Measurements from ENCODE around the gene HS2ST1. TPM values are rescaled to one million over a fixed set of nuclear protein-coding genes. Genes with fewer than 3 reads are reported as not detected.
"Not testable (repeated sequence)": the region's sequence is repeated elsewhere in the genome, so short reads cannot be mapped to it uniquely, and the experiment has no call there.

The HS2ST1 gene
- polyA plus RNA-seq, 4 donors = 4.1 to 37.8 (median 7.5) TPM

DNA sequence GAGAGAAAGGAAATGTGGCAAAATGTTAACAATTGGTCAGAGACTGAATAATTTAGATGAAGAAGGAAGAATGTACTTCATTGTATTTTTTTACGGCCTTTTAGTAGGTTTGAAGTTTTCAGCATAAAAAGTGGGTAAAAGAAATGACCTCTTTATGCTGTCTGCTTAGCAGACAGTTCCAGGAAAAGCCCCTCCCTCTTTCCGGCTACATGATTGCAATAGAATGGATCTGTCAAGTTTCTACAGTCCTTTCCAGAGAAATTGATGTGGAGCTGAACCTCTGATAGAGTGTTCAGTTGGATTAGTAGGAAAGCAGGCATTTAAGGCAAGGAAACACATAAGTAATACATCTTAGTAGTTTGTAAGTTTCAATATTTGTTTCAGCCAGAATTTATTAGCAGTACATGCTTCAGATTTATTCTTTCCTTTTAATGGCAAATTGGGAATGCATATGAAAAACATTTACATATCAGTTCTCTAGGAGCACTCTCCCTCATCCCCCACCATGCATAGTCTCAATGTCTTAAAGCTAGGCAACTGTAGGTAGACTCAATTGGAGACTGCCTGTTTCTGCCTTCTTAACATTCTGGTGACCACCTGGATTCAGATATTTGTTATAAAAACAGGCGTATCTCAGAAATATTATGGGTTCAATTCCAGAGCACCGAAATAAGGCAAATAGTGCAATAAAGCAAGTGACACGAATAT is 36.4 kb downstream of the HS2ST1 start:
- WGBS, 3 donors = 84 to 88% (median 85%) methylated on average over 5 of the region's 5 CpGs
- H3K4me1 ChIP-seq (ENCODE audit: control insufficient read depth in 3 of 3, insufficient read depth in 2 of 3, low read depth in 1 of 3, low read length in 2 of 3) = no peaks in the 10 kb centered on the region
- no peaks in the 10 kb centered on the region for H3K9me3 ChIP-seq (ENCODE audit: control insufficient read depth in 2 of 2, insufficient read depth in 1 of 2, low read depth in 1 of 2, low read length in 1 of 2)
- no peak for FAIRE-seq
- H3K27me3 ChIP-seq (ENCODE audit: control insufficient read depth in 3 of 3, insufficient read depth in 3 of 3, low read length in 3 of 3) = no peaks in the 10 kb centered on the region
- no peak overlapping the region for H3K4me3 ChIP-seq (ENCODE audit: low read depth in 1 of 3, low read length in 3 of 3)
- no peaks in the 10 kb centered on the region for H3K36me3 ChIP-seq (ENCODE audit: control insufficient read depth in 3 of 3, insufficient read depth in 2 of 3, low read depth in 1 of 3, low read length in 3 of 3)
- DNase-seq = no peak
- H3K27ac ChIP-seq (ENCODE audit: low read depth in 1 of 3, low read length in 2 of 3) = no peak overlapping the region

DNA sequence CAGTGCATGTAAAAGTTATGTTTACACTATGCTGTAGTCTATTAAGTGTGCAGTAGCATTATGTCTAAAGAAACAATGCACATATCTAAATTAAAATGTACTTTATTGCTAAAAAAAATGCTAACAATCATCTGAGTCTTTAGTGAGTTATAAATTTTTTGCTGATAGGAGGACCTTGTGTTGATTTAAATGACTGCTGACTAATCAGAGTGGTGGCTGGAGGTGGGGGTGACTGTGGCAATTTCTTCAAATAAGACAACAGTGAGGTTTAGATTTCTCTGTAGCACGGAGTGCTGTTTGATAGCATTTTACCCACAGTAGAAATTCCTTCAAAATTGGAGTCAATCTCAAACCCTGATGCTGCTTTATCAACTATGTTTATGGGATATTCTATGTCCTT is 37.0 kb downstream of the HS2ST1 start:
- H3K4me1 ChIP-seq (ENCODE audit: control insufficient read depth in 3 of 3, insufficient read depth in 2 of 3, low read depth in 1 of 3, low read length in 2 of 3) = no peaks in the 10 kb centered on the region
- no peaks in the 10 kb centered on the region for H3K27me3 ChIP-seq (ENCODE audit: control insufficient read depth in 3 of 3, insufficient read depth in 3 of 3, low read length in 3 of 3)
- no peak overlapping the region for H3K27ac ChIP-seq (ENCODE audit: low read depth in 1 of 3, low read length in 2 of 3)
- DNase-seq = no peak
- no peaks in the 10 kb centered on the region for H3K36me3 ChIP-seq (ENCODE audit: control insufficient read depth in 3 of 3, insufficient read depth in 2 of 3, low read depth in 1 of 3, low read length in 3 of 3)
- no peaks in the 10 kb centered on the region for H3K9me3 ChIP-seq (ENCODE audit: control insufficient read depth in 2 of 2, insufficient read depth in 1 of 2, low read depth in 1 of 2, low read length in 1 of 2)
- FAIRE-seq = no peak
- WGBS, 3 donors = 83 to 91% (median 89%) methylated on average over 1 of the region's 1 CpG
- H3K4me3 ChIP-seq (ENCODE audit: low read depth in 1 of 3, low read length in 3 of 3) = no peak overlapping the region

DNA sequence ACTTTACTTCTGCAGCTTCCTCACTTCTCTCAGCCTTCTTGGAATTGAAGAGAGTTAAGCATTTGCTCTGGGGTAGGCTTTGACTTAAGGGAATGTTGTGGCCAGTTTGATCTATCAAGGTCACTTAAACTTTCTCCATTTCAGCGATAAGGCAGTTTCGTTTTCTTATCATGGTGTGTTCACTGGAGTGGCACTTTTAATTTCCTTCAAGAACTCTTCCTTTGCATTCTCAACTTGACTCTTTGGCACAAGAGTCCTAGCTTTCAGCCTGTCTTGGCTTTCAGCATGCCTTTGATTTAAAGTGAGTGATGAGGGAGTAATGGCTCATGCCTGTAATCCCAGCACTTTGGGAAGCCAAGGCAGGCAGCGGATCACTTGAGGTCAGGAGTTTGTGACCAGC is 38.7 kb downstream of the HS2ST1 start:
- FAIRE-seq (no peak), DNase-seq (peak in 1 of 2 donors; percentile 31)
- Histone ChIP-seq H3K27me3 (ENCODE audit: control insufficient read depth in 3 of 3, insufficient read depth in 3 of 3, low read length in 3 of 3) (no peaks in the 10 kb centered on the region), H3K9me3 (ENCODE audit: control insufficient read depth in 2 of 2, insufficient read depth in 1 of 2, low read depth in 1 of 2, low read length in 1 of 2) (no peaks in the 10 kb centered on the region), H3K4me3 (ENCODE audit: low read depth in 1 of 3, low read length in 3 of 3) (no peak overlapping the region), H3K36me3 (ENCODE audit: control insufficient read depth in 3 of 3, insufficient read depth in 2 of 3, low read depth in 1 of 3, low read length in 3 of 3) (no peaks in the 10 kb centered on the region), H3K4me1 (ENCODE audit: control insufficient read depth in 3 of 3, insufficient read depth in 2 of 3, low read depth in 1 of 3, low read length in 2 of 3) (no peaks in the 10 kb centered on the region), H3K27ac (ENCODE audit: low read depth in 1 of 3, low read length in 2 of 3) (no peak overlapping the region)
- WGBS, 3 donors = 53 to 70% (median 57%) methylated on average over 3 of the region's 3 CpGs

DNA sequence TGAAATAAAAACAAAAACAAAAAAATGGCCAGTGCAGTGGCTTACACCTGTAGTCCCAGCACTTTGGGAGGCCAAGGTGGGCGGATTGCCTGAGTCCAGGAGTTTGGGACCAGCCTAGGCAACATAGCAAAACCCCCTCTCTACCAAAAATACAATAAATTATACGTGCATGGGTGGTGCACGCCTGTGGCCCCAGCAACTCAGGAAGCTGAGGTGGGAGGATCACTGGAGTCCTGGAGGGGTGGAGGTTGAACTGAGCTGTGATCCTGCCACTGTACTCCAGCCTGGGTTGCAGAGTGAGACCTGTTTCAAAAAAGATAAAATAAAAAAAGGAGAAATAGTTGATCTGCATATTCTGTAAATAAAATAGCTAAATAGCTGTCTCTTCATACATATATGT is 41.2 kb downstream of the HS2ST1 start:
- no peaks in the 10 kb centered on the region for H3K4me1 ChIP-seq (ENCODE audit: control insufficient read depth in 3 of 3, insufficient read depth in 2 of 3, low read depth in 1 of 3, low read length in 2 of 3)
- no peaks in the 10 kb centered on the region for H3K27me3 ChIP-seq (ENCODE audit: control insufficient read depth in 3 of 3, insufficient read depth in 3 of 3, low read length in 3 of 3)
- H3K4me3 ChIP-seq (ENCODE audit: low read depth in 1 of 3, low read length in 3 of 3) = no peak overlapping the region
- no peaks in the 10 kb centered on the region for H3K9me3 ChIP-seq (ENCODE audit: control insufficient read depth in 2 of 2, insufficient read depth in 1 of 2, low read depth in 1 of 2, low read length in 1 of 2)
- DNase-seq = no peak
- FAIRE-seq = no peak
- 84 to 94% (median 88%) methylated on average over 3 of the region's 3 CpGs for WGBS, 3 donors
- no peak overlapping the region for H3K27ac ChIP-seq (ENCODE audit: low read depth in 1 of 3, low read length in 2 of 3)
- H3K36me3 ChIP-seq (ENCODE audit: control insufficient read depth in 3 of 3, insufficient read depth in 2 of 3, low read depth in 1 of 3, low read length in 3 of 3) = no peaks in the 10 kb centered on the region

DNA sequence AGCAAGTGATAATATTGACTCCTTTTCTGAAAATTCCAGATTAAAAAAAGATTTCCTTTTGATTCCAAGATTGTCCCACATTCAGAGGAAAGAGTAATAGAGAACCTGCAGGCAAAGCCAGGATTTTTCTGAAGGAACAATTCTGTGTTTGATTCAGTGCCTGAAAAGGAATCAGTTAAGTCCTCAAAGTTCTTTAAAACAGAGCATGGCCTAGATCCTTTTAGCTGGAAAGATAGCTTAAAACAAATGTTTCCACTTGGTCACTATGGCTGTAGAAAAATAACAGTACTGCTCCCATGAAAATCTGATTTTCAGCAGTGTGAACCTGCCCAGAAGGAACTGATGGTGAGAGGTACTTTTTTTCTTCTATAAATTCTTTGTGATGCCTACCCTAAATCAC is 41.8 kb downstream of the HS2ST1 start:
- Histone ChIP-seq H3K4me3 (ENCODE audit: low read depth in 1 of 3, low read length in 3 of 3) (no peak overlapping the region), H3K27me3 (ENCODE audit: control insufficient read depth in 3 of 3, insufficient read depth in 3 of 3, low read length in 3 of 3) (no peaks in the 10 kb centered on the region), H3K36me3 (ENCODE audit: control insufficient read depth in 3 of 3, insufficient read depth in 2 of 3, low read depth in 1 of 3, low read length in 3 of 3) (no peaks in the 10 kb centered on the region), H3K4me1 (ENCODE audit: control insufficient read depth in 3 of 3, insufficient read depth in 2 of 3, low read depth in 1 of 3, low read length in 2 of 3) (no peaks in the 10 kb centered on the region), H3K27ac (ENCODE audit: low read depth in 1 of 3, low read length in 2 of 3) (no peak overlapping the region), H3K9me3 (ENCODE audit: control insufficient read depth in 2 of 2, insufficient read depth in 1 of 2, low read depth in 1 of 2, low read length in 1 of 2) (no peaks in the 10 kb centered on the region)
- no peak for DNase-seq
- no peak for FAIRE-seq

DNA sequence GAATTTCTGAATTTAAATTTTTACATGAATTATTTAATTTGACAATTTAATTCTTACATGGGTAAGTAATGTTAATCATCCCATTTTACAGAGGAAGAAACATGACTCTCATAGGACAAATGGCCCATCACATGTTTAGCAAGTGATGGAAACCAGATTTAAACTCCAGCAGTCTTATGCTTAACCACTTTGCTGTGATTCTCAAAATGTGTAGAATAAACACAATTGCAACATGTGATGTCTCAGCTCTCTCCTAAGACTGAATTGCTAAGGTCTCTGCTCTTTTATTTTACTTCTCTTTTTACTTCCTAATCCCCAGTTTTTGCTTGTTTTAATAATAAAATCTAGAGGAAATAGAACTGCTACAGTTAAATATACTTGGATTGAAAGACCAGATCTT is 42.8 kb downstream of the HS2ST1 start:
- Histone ChIP-seq H3K4me1 (ENCODE audit: control insufficient read depth in 3 of 3, insufficient read depth in 2 of 3, low read depth in 1 of 3, low read length in 2 of 3) (no peaks in the 10 kb centered on the region), H3K27ac (ENCODE audit: low read depth in 1 of 3, low read length in 2 of 3) (no peak overlapping the region), H3K4me3 (ENCODE audit: low read depth in 1 of 3, low read length in 3 of 3) (no peak overlapping the region), H3K36me3 (ENCODE audit: control insufficient read depth in 3 of 3, insufficient read depth in 2 of 3, low read depth in 1 of 3, low read length in 3 of 3) (no peaks in the 10 kb centered on the region), H3K27me3 (ENCODE audit: control insufficient read depth in 3 of 3, insufficient read depth in 3 of 3, low read length in 3 of 3) (no peaks in the 10 kb centered on the region), H3K9me3 (ENCODE audit: control insufficient read depth in 2 of 2, insufficient read depth in 1 of 2, low read depth in 1 of 2, low read length in 1 of 2) (no peaks in the 10 kb centered on the region)
- no peak for FAIRE-seq
- no peak for DNase-seq

DNA sequence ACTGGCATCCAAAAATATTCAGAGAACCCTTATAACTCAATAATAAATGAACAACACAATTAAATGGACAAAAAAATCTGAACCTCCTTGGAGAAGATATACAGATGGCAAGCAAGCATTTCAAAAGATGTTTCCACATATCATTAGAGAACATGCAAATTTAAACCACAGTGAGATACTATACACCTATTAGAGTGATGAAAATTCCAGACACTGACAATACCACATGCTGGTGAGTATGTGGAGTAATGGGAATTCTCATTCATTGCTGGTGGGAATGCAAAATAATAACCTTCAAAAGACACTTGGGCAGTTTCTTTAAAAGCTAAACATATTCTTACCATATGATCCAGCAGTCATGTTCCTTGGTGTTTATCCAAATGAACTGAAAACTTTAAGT is 46.1 kb downstream of the HS2ST1 start:
- no peaks in the 10 kb centered on the region for H3K4me1 ChIP-seq (ENCODE audit: control insufficient read depth in 3 of 3, insufficient read depth in 2 of 3, low read depth in 1 of 3, low read length in 2 of 3)
- no peak for FAIRE-seq
- H3K9me3 ChIP-seq (ENCODE audit: control insufficient read depth in 2 of 2, insufficient read depth in 1 of 2, low read depth in 1 of 2, low read length in 1 of 2) = no peaks in the 10 kb centered on the region
- no peak overlapping the region for H3K27ac ChIP-seq (ENCODE audit: low read depth in 1 of 3, low read length in 2 of 3)
- H3K27me3 ChIP-seq (ENCODE audit: control insufficient read depth in 3 of 3, insufficient read depth in 3 of 3, low read length in 3 of 3) = no peaks in the 10 kb centered on the region
- H3K36me3 ChIP-seq (ENCODE audit: control insufficient read depth in 3 of 3, insufficient read depth in 2 of 3, low read depth in 1 of 3, low read length in 3 of 3) = no peaks in the 10 kb centered on the region
- DNase-seq = no peak
- H3K4me3 ChIP-seq (ENCODE audit: low read depth in 1 of 3, low read length in 3 of 3) = no peak overlapping the region

DNA sequence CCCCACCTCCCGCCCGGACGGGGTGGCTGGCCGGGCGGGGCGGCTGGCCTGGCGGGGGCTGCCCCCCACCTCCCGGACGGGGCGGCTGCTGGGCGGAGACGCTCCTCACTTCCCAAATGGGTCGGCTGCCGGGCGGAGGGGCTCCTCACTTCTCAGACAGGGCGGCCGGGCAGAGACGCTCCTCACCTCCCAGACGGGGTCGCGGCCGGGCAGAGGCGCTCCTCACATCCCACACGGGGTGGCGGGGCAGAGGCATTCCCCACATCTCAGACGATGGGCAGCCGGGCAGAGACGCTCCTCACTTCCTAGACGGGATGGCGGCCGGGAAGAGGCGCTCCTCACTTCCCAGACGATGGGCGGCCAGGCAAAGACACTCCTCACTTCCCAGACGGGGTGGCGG is 49.4 kb downstream of the HS2ST1 start:
- not testable (repeated sequence) for H3K4me1 ChIP-seq (ENCODE audit: control insufficient read depth in 3 of 3, insufficient read depth in 2 of 3, low read depth in 1 of 3, low read length in 2 of 3); H3K27me3 ChIP-seq (ENCODE audit: control insufficient read depth in 3 of 3, insufficient read depth in 3 of 3, low read length in 3 of 3); DNase-seq; FAIRE-seq; H3K4me3 ChIP-seq (ENCODE audit: low read depth in 1 of 3, low read length in 3 of 3); H3K9me3 ChIP-seq (ENCODE audit: control insufficient read depth in 2 of 2, insufficient read depth in 1 of 2, low read depth in 1 of 2, low read length in 1 of 2); H3K27ac ChIP-seq (ENCODE audit: low read depth in 1 of 3, low read length in 2 of 3); H3K36me3 ChIP-seq (ENCODE audit: control insufficient read depth in 3 of 3, insufficient read depth in 2 of 3, low read depth in 1 of 3, low read length in 3 of 3)
- WGBS, 3 donors = 87 to 97% (median 96%) methylated on average over 18 to 36 of the region's 36 CpGs
